Vagina (tissue), 2 donors: ENCODE results near the gene SCYGR5. TPM values are rescaled to one million over a fixed set of nuclear protein-coding genes. Genes with fewer than 3 reads are reported as not detected.
"Not testable (repeated sequence)": the region's sequence is repeated elsewhere in the genome, so short reads cannot be mapped to it uniquely, and the experiment has no call there.

Experiments
- DNase-seq, 2 donors: peaks; one replicate each; pipeline ENCODE4 v3.0.0-alpha.2; 2017; ENCODE audit errors: extremely low spot score in 2 of 2
- H3K27ac ChIP-seq: fragments of 200-600 bp; sonication (generic); one replicate; pipeline ENCODE4 v1.5.1; 2019
- H3K27me3 ChIP-seq: fragments of 200-600 bp; sonication (generic); one replicate; pipeline ENCODE4 v1.5.1; 2019
- H3K36me3 ChIP-seq, 2 donors: fragments of 200-600 bp; sonication (generic); one replicate each; pipeline ENCODE4 v1.5.1; 2017 to 2019
- H3K4me1 ChIP-seq: fragments of 200-600 bp; sonication (generic); one replicate; pipeline ENCODE4 v1.5.1; 2019
- H3K4me3 ChIP-seq, 2 donors: fragments of 200-600 bp; sonication (generic); 1 replicate in 1 of 2; 2 replicates in 1 of 2; pipeline ENCODE4 v1.5.1; 2016 to 2019
- H3K9me3 ChIP-seq: fragments of 200-600 bp; sonication (generic); one replicate; pipeline ENCODE4 v1.5.1; 2019
- POLR2A ChIP-seq, 2 donors: fragments of 450-650 bp; IDR thresholded peaks; one replicate each; pipeline ENCODE4 v1.6.1; 2017; ENCODE audit warnings: antibody characterized with exemption in 2 of 2, mild to moderate bottlenecking in 2 of 2, moderate library complexity in 2 of 2
- POLR2AphosphoS5 ChIP-seq, 2 donors: sonication (generic); formaldehyde crosslinking; IDR thresholded peaks; one replicate each; pipeline ENCODE4 v1.9.0; 2017; ENCODE audit warnings: antibody characterized with exemption in 2 of 2, mild to moderate bottlenecking in 2 of 2, low read depth in 1 of 2; ENCODE audit not compliant: insufficient read depth in 1 of 2
- intact Hi-C: fragments of 100-400 bp; cut with DNase I; formaldehyde crosslinking; loops from one replicate; pipeline ENCODE4 v1.15.1; 2023
- total RNA-seq: library from RNA; depleted of rRNA; stranded (reverse); fragments of >200 nt; gene quantifications from one replicate; pipeline ENCODE4 v1.2.3, GENCODE V29; 2016
- TF ChIP-seq, protein P1 (sequence below), 3 experiments: fragments of 450-650 bp in 2 of 3; fragments of 200-600 bp in 1 of 3; sonication (generic) in 1 of 3; IDR thresholded peaks; one replicate each; pipeline ENCODE4 v1.5.1; 2017 to 2019; ENCODE audit warnings: antibody characterized with exemption in 3 of 3, mild to moderate bottlenecking in 2 of 3, moderate library complexity in 2 of 3

Gene SCYGR5, protein sequence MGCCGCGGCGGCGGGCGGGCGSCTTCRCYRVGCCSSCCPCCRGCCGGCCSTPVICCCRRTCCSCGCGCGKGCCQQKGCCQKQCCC
- total RNA-seq, result not detected

GRCh38 chr2:227666631-227667170 is at the start of gene SCYGR5:
TSS of gene SCYGR5 (plus strand) at chr2:227666804. CDS start at chr2:227666804, 0 bp downstream.
- H3K9me3 ChIP-seq, DNase-seq, intact Hi-C loops, H3K27ac ChIP-seq, H3K36me3 ChIP-seq, H3K4me3 ChIP-seq, H3K4me1 ChIP-seq, H3K27me3 ChIP-seq: not testable (repeated sequence)

DNA sequence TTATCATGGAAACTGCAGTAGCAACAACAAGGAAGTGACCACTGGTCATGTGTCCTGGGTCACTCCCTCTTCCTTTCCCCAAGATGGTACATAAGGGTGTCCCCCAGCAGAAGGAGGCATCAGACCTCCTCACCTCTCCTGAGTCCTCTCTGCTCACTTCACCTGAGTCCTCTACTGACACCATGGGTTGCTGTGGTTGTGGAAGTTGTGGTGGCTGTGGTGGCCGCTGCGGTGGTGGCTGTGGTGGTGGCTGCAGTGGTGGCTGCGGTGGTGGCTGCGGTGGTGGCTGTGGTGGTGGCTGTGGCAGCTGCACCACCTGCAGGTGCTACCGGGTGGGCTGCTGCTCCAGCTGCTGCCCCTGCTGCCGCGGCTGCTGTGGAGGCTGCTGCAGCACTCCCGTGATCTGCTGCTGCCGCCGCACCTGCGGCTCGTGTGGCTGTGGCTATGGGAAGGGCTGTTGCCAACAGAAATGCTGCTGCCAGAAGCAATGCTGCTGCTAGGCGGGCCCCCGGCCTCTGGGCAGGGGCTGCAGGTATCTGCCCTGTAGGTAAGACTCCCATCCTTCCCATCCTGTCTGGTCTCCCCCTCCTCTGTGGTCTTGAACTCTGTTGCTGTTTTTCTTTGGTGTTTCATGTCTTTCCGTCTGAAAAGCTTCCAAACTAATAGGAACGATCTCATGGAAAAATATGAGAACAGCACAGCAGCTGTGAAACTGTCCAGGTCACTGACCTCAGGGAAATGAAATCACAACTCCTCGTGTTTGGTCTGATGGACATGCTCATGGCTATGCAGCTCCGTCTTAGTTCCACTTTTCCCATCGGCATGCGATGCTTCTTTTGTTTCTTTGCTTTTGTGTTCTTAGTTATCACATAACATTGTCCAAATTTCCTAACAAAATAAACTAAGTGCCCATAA is 49.0 kb upstream of the SCYGR5 start, which contains the start of gene SCYGR4:
SCYGR4 (plus strand) TSS at position 183 of the 915 bp plus-strand sequence; CDS start at position 183, 0 bp downstream.
- Histone ChIP-seq H3K36me3 (no peaks in the 10 kb centered on the region), H3K27me3 (no peaks in the 10 kb centered on the region), H3K4me3 (no peak within 1 kb of the TSS), H3K27ac (no peak within 1 kb of the TSS), H3K4me1 (no peaks in the 10 kb centered on the region), H3K9me3 (no peaks in the 10 kb centered on the region)
- no peak for DNase-seq
- intact Hi-C loops, result no loop called here
- TF ChIP-seq POLR2AphosphoS5 (IDR thresholded peaks at IDR 0.05; ENCODE audit: insufficient read depth in 1 of 2, low read depth in 1 of 2) (no peak), POLR2A (IDR thresholded peaks at IDR 0.05) (no peak)
- TF ChIP-seq, protein P1, sequence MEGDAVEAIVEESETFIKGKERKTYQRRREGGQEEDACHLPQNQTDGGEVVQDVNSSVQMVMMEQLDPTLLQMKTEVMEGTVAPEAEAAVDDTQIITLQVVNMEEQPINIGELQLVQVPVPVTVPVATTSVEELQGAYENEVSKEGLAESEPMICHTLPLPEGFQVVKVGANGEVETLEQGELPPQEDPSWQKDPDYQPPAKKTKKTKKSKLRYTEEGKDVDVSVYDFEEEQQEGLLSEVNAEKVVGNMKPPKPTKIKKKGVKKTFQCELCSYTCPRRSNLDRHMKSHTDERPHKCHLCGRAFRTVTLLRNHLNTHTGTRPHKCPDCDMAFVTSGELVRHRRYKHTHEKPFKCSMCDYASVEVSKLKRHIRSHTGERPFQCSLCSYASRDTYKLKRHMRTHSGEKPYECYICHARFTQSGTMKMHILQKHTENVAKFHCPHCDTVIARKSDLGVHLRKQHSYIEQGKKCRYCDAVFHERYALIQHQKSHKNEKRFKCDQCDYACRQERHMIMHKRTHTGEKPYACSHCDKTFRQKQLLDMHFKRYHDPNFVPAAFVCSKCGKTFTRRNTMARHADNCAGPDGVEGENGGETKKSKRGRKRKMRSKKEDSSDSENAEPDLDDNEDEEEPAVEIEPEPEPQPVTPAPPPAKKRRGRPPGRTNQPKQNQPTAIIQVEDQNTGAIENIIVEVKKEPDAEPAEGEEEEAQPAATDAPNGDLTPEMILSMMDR (IDR thresholded peaks at IDR 0.05), result no peak

DNA sequence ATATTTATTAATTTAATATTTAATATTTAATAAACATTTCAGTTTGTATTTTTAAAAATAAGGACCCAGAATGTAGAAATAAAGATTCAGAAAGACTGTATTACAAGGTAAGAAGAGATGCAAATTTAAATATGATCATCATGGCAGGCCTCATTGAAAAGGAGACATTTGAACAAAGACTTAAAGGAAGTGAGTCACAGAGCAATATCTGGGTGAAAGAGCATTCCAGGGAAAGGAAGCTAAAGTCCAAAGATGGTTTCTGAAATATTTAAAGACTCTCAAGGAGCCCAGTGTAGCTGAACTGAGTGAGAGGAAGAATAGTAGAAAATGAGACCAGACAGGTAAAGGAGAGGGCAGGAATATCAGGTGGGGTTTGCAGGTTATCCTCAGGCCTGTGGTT is 43.4 kb upstream of the SCYGR5 start:
- H3K27me3 ChIP-seq, result no peaks in the 10 kb centered on the region
- no peaks in the 10 kb centered on the region for H3K9me3 ChIP-seq
- no peak for TF ChIP-seq POLR2AphosphoS5 (IDR thresholded peaks at IDR 0.05; ENCODE audit: insufficient read depth in 1 of 2, low read depth in 1 of 2)
- TF ChIP-seq, protein P1 (IDR thresholded peaks at IDR 0.05), result no peak
- no peak for TF ChIP-seq POLR2A (IDR thresholded peaks at IDR 0.05)
- no peak overlapping the region for H3K4me3 ChIP-seq
- H3K36me3 ChIP-seq, result no peaks in the 10 kb centered on the region
- DNase-seq, result no peak
- intact Hi-C loops, result no loop called here
- no peaks in the 10 kb centered on the region for H3K4me1 ChIP-seq
- H3K27ac ChIP-seq, result no peak overlapping the region

DNA sequence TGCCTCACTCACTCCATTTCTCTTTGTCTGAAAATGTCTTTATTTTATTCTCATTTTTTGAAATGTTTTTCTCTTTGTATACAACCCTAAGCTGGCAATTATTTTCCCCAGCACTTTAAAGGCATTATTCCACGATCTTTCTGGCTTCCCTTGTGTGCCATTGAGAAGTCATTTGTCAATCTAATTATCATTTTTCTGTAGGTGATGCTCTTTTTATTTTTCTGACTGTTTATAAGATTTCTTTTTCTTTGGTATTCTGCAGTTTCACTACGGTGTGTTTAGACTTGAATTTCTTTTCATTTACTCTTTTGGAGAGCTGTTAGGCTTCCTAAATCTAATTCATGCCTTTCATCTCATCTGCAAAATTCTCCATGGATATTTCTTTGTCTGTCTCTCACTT is 41.2 kb upstream of the SCYGR5 start:
- no peaks in the 10 kb centered on the region for H3K4me1 ChIP-seq
- no peak overlapping the region for H3K4me3 ChIP-seq
- no peak overlapping the region for H3K27ac ChIP-seq
- H3K36me3 ChIP-seq, result no peaks in the 10 kb centered on the region
- no peaks in the 10 kb centered on the region for H3K9me3 ChIP-seq
- DNase-seq, result no peak
- TF ChIP-seq POLR2AphosphoS5 (IDR thresholded peaks at IDR 0.05; ENCODE audit: insufficient read depth in 1 of 2, low read depth in 1 of 2) (no peak), POLR2A (IDR thresholded peaks at IDR 0.05) (no peak)
- TF ChIP-seq, protein P1 (IDR thresholded peaks at IDR 0.05), result no peak
- no peaks in the 10 kb centered on the region for H3K27me3 ChIP-seq
- intact Hi-C loops, result no loop called here

DNA sequence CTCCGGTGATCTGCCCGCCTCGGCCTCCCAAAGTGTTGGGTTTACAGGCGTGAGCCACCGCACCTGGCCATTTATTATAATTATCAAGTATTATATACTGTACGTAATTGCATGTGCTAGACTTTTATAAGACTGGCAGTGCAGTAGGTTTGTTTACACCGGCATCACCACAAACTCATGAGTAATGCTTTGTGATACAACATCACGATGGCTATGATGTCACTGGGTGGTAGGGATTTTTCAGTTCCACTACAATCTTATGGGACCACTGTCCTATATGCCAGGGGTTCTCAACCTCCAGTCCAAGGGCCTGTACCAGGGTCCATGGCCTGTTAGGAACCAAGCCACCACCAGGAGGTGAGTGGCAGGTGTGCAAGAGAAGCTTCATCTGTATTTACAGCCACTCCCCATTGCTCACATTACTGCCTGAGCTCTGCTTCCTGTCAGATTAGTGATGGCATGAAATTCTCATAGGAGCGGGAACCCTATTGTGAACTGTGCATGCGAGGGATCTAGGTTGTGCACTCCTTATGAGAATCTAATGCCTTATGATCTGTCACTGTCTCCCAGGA is 39.9 kb upstream of the SCYGR5 start:
- no peaks in the 10 kb centered on the region for H3K36me3 ChIP-seq
- no peak overlapping the region for H3K27ac ChIP-seq
- no peaks in the 10 kb centered on the region for H3K4me1 ChIP-seq
- TF ChIP-seq POLR2AphosphoS5 (IDR thresholded peaks at IDR 0.05; ENCODE audit: insufficient read depth in 1 of 2, low read depth in 1 of 2) (no peak), POLR2A (IDR thresholded peaks at IDR 0.05) (no peak)
- TF ChIP-seq, protein P1 (IDR thresholded peaks at IDR 0.05), result no peak
- H3K27me3 ChIP-seq, result no peaks in the 10 kb centered on the region
- DNase-seq, result no peak
- no peak overlapping the region for H3K4me3 ChIP-seq
- intact Hi-C loops, result no loop called here
- no peaks in the 10 kb centered on the region for H3K9me3 ChIP-seq
